Measurements from ENCODE around the gene NABP1.

DNA sequence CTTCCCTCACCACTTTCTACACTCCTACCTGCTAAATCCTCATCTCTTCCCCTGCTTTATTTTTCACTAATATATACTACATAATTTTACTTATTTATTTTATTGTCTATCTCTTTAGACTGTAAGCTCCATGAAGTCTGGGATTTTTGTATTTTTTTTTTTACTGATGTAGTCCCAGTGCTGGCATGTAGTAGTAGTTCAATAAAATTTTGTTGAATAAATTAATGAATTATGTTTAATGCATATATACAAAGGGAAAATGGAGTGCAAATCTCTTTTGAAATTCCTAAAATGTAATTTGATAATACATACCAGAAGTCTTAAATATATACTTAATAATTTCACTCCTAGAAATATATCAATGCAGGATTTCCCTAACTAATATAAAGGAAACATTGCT, 7.1 kb upstream of the NABP1 start:
- TF ChIP-seq, protein P1, sequence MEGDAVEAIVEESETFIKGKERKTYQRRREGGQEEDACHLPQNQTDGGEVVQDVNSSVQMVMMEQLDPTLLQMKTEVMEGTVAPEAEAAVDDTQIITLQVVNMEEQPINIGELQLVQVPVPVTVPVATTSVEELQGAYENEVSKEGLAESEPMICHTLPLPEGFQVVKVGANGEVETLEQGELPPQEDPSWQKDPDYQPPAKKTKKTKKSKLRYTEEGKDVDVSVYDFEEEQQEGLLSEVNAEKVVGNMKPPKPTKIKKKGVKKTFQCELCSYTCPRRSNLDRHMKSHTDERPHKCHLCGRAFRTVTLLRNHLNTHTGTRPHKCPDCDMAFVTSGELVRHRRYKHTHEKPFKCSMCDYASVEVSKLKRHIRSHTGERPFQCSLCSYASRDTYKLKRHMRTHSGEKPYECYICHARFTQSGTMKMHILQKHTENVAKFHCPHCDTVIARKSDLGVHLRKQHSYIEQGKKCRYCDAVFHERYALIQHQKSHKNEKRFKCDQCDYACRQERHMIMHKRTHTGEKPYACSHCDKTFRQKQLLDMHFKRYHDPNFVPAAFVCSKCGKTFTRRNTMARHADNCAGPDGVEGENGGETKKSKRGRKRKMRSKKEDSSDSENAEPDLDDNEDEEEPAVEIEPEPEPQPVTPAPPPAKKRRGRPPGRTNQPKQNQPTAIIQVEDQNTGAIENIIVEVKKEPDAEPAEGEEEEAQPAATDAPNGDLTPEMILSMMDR (conservative IDR thresholded peaks at IDR 0.05; ENCODE audit: low read length) = no peak
- TF ChIP-seq EZH2phosphoT487 (IDR thresholded peaks at IDR 0.05; ENCODE audit: borderline replicate concordance) = no peak

All from Loucy (cell line).